Liver (tissue), 9 donors: Measurements from ENCODE around the gene PRPF19. TPM values are rescaled to one million over a fixed set of nuclear protein-coding genes. Genes with fewer than 3 reads are reported as not detected.

ENCODE experiments used
- DNase-seq: peaks from one replicate; pipeline ENCODE4 v3.0.0-alpha.2; 2017; ENCODE audit warnings: low spot score
- H3K27ac ChIP-seq, 2 donors: one replicate each; pipeline ENCODE4 v1.7.0; 2013; ENCODE audit warnings: inconsistent platforms in 2 of 2, low read length in 2 of 2, control low read depth in 1 of 2, low read depth in 1 of 2, mild to moderate bottlenecking in 1 of 2
- H3K27me3 ChIP-seq, 4 donors: one replicate each; pipeline versions ENCODE4 v1.6.1 to v1.7.0; 2013; ENCODE audit warnings: low read length in 3 of 4, inconsistent platforms in 1 of 4, mild to moderate bottlenecking in 1 of 4, moderate library complexity in 1 of 4; ENCODE audit not compliant: control insufficient read depth in 4 of 4, insufficient read depth in 4 of 4
- H3K36me3 ChIP-seq, 4 donors: one replicate each; pipeline versions ENCODE4 v1.6.1 to v1.7.0; 2013; ENCODE audit warnings: low read length in 3 of 4, mild to moderate bottlenecking in 3 of 4, low read depth in 1 of 4, moderate library complexity in 1 of 4; ENCODE audit not compliant: control insufficient read depth in 4 of 4, insufficient read depth in 3 of 4
- H3K4me1 ChIP-seq, 4 donors: one replicate each; pipeline versions ENCODE4 v1.6.1 to v1.7.0; 2013; ENCODE audit warnings: low read length in 3 of 4, mild to moderate bottlenecking in 3 of 4, moderate library complexity in 1 of 4; ENCODE audit not compliant: control insufficient read depth in 4 of 4, insufficient read depth in 4 of 4
- H3K4me3 ChIP-seq, 3 donors: one replicate each; pipeline versions ENCODE4 v1.6.1 to v1.7.0; 2013; ENCODE audit warnings: low read length in 3 of 3, control low read depth in 1 of 3, low read depth in 1 of 3, mild to moderate bottlenecking in 1 of 3
- H3K9ac ChIP-seq, 2 donors: one replicate each; pipeline ENCODE4 v1.7.0; 2013; ENCODE audit warnings: low read length in 2 of 2, mild to moderate bottlenecking in 2 of 2, moderate library complexity in 2 of 2, control low read depth in 1 of 2, low read depth in 1 of 2
- H3K9me3 ChIP-seq, 4 donors: one replicate each; pipeline versions ENCODE4 v1.6.1 to v1.7.0; 2013; ENCODE audit warnings: low read length in 3 of 4; ENCODE audit not compliant: control insufficient read depth in 4 of 4
- EGR1 ChIP-seq, 2 donors: IDR thresholded peaks; 2 replicates each; pipeline ENCODE4 v1.6.1; 2016 to 2018; ENCODE audit warnings: antibody characterized with exemption in 2 of 2, low read depth in 2 of 2
- FOXA1 ChIP-seq: IDR thresholded peaks from 2 replicates; pipeline ENCODE4 v1.6.1; 2016; ENCODE audit warnings: antibody characterized with exemption
- FOXA2 ChIP-seq: IDR thresholded peaks from 2 replicates; pipeline ENCODE4 v1.6.1; 2016; ENCODE audit warnings: antibody characterized with exemption
- GABPA ChIP-seq, 2 donors: IDR thresholded peaks in 1 of 2; conservative IDR thresholded peaks in 1 of 2; 2 replicates each; pipeline ENCODE4 v1.6.1; 2016; ENCODE audit warnings: antibody characterized with exemption in 2 of 2, mild to moderate bottlenecking in 1 of 2, moderate library complexity in 1 of 2
- HNF4A ChIP-seq, 2 donors: conservative IDR thresholded peaks; 2 replicates each; pipeline ENCODE4 v1.6.1; 2016; ENCODE audit warnings: antibody characterized with exemption in 2 of 2, mild to moderate bottlenecking in 2 of 2
- HNF4G ChIP-seq: IDR thresholded peaks from 2 replicates; pipeline ENCODE4 v1.6.1; 2016; ENCODE audit warnings: antibody characterized with exemption
- JUND ChIP-seq, 2 donors: IDR thresholded peaks; 2 replicates each; pipeline ENCODE4 v1.6.1; 2016; ENCODE audit warnings: antibody characterized with exemption in 2 of 2
- NR2F2 ChIP-seq: IDR thresholded peaks from 2 replicates; pipeline ENCODE4 v1.6.1; 2016; ENCODE audit warnings: antibody characterized with exemption
- RAD21 ChIP-seq, 2 donors: IDR thresholded peaks; 2 replicates each; pipeline ENCODE4 v1.6.1; 2016; ENCODE audit warnings: antibody characterized with exemption in 2 of 2, mild to moderate bottlenecking in 2 of 2
- RXRA ChIP-seq, 2 donors: IDR thresholded peaks; 2 replicates each; pipeline ENCODE4 v1.6.1; 2017 to 2018; ENCODE audit warnings: antibody characterized with exemption in 2 of 2, mild to moderate bottlenecking in 1 of 2
- SP1 ChIP-seq: IDR thresholded peaks from 2 replicates; pipeline ENCODE4 v1.6.1; 2018; ENCODE audit warnings: antibody characterized with exemption, mild to moderate bottlenecking
- TAF1 ChIP-seq: conservative IDR thresholded peaks from 2 replicates; pipeline ENCODE4 v1.6.1; 2016; ENCODE audit warnings: antibody characterized with exemption, mild to moderate bottlenecking
- YY1 ChIP-seq: IDR thresholded peaks from 2 replicates; pipeline ENCODE4 v1.6.1; 2016; ENCODE audit warnings: antibody characterized with exemption, mild to moderate bottlenecking
- WGBS: extraction: QIAGEN DNeasy Blood & Tissue Kit; methylation state at CpG from one replicate; pipeline ENCODE4 v1.1.7; 2013; 5-methylcytosine and 5-hydroxymethylcytosine counted together
- polyA plus RNA-seq, 2 donors: library from polyadenylated mRNA; stranded (reverse) in 1 of 2; unstranded in 1 of 2; fragments of 200-250 nt in 1 of 2; fragments of >200 nt in 1 of 2; fragmentation: Nextera tagmentation in 1 of 2; extraction: Ambion mirVana in 1 of 2; gene quantifications; one replicate each; pipeline versions ENCODE4 v1.2.1 to v1.2.3, GENCODE V29; 2013 to 2015
- total RNA-seq, 2 donors: library from RNA; depleted of rRNA; stranded (reverse); fragments of >200 nt; gene quantifications; one replicate each; pipeline ENCODE4 v1.2.3, GENCODE V29; 2014
- TF ChIP-seq, protein P1 (sequence below): IDR thresholded peaks from 2 replicates; pipeline ENCODE4 v1.6.1; 2016; ENCODE audit warnings: antibody characterized with exemption
- TF ChIP-seq, protein P2 (sequence below): fragments of 150-350 bp; IDR thresholded peaks from 2 replicates; pipeline ENCODE4 v1.5.1; 2017; ENCODE audit warnings: improper control_type of control experiment, low read depth, low read length; ENCODE audit not compliant: missing input control
- TF ChIP-seq, protein P3 (sequence below): IDR thresholded peaks from 2 replicates; pipeline ENCODE4 v1.6.1; 2016; ENCODE audit warnings: antibody characterized with exemption
- TF ChIP-seq, protein P4 (sequence below): IDR thresholded peaks from 2 replicates; pipeline ENCODE4 v1.6.1; 2016; ENCODE audit warnings: antibody characterized with exemption
- TF ChIP-seq, protein P5 (sequence below): IDR thresholded peaks from 2 replicates; pipeline ENCODE4 v1.6.1; 2016; ENCODE audit warnings: antibody characterized with exemption, mild to moderate bottlenecking
- donor health status: healthy.
- donor health status: healthy.
- donor health status: healthy.
- donor health status: healthy.
- donor health status: healthy.

Gene PRPF19
- total and polyA plus RNA-seq, 4 donors: 25.4 to 57.1 (median 40.4) TPM

DNA sequence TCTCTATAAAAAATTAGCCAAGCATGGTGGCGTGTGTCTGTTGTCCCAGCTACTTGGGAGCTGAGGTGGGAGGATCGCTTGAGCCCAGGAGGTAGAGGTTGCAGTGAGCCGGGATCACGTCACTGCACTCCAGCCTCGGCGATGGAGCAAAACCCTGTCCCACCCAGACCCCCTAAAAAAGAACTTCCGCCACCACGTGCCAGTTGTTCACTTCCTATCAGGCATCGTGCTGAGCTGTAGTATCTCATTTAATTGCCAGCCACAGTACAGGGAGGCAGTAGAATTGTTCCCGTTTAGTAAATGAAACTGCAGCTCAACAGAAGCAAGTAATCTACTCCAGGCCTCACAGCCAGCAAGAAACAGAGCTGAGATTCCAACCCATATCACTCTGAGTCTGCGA is 14.9 kb upstream of the PRPF19 start:
- peaks cover 5 to 13% (median 5%) of the 10 kb centered on the region in 4 donors for H3K4me1 ChIP-seq
- peaks cover 8 to 32% (median 18%) of the 10 kb centered on the region in 4 donors for H3K36me3 ChIP-seq
- no peak overlapping the region for H3K9ac ChIP-seq
- no peak overlapping the region for H3K4me3 ChIP-seq
- WGBS: 96% methylated on average over 11 of the region's 11 CpGs
- TF ChIP-seq EGR1 (IDR thresholded peaks at IDR 0.05; ENCODE audit: low read depth in 2 of 2) (no peak), RAD21 (IDR thresholded peaks at IDR 0.05) (no peak), FOXA2 (no peak), NR2F2 (no peak), SP1 (no peak), FOXA1 (no peak), HNF4G (no peak), RXRA (IDR thresholded peaks at IDR 0.05) (no peak), JUND (IDR thresholded peaks at IDR 0.05) (no peak)
- TF ChIP-seq, protein P1, sequence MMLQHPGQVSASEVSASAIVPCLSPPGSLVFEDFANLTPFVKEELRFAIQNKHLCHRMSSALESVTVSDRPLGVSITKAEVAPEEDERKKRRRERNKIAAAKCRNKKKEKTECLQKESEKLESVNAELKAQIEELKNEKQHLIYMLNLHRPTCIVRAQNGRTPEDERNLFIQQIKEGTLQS: no peak
- TF ChIP-seq, protein P2, sequence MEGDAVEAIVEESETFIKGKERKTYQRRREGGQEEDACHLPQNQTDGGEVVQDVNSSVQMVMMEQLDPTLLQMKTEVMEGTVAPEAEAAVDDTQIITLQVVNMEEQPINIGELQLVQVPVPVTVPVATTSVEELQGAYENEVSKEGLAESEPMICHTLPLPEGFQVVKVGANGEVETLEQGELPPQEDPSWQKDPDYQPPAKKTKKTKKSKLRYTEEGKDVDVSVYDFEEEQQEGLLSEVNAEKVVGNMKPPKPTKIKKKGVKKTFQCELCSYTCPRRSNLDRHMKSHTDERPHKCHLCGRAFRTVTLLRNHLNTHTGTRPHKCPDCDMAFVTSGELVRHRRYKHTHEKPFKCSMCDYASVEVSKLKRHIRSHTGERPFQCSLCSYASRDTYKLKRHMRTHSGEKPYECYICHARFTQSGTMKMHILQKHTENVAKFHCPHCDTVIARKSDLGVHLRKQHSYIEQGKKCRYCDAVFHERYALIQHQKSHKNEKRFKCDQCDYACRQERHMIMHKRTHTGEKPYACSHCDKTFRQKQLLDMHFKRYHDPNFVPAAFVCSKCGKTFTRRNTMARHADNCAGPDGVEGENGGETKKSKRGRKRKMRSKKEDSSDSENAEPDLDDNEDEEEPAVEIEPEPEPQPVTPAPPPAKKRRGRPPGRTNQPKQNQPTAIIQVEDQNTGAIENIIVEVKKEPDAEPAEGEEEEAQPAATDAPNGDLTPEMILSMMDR: no peak
- TF ChIP-seq, protein P3, sequence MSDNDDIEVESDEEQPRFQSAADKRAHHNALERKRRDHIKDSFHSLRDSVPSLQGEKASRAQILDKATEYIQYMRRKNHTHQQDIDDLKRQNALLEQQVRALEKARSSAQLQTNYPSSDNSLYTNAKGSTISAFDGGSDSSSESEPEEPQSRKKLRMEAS: no peak
- no peak overlapping the region for H3K27ac ChIP-seq
- H3K27me3 ChIP-seq: peaks cover 0 to 6% (median 0%) of the 10 kb centered on the region in 4 donors
- no peak for DNase-seq
- no peaks in the 10 kb centered on the region for H3K9me3 ChIP-seq

DNA sequence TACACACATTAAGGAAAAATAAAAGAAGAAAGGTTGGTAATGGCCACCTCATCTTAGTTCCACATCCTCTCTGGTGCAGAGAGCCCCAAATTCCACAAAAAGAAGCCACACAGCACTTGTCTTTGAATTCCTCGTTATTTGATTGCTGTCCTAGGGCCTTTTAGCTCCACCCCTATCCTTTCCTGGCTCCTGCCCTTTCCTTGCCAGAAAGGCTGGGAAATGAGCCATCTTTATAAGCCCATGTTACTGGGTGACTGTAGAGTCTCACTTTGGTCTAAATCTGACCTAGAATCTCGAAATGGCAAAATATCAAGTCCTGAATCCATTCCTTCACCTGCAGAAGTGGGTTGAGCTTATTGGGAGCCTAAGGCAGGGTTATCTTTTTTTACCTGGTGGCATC is 13.6 kb upstream of the PRPF19 start:
- no peak overlapping the region for H3K4me3 ChIP-seq
- no peak overlapping the region for H3K27ac ChIP-seq
- H3K9ac ChIP-seq: no peak overlapping the region
- H3K36me3 ChIP-seq: peaks cover 8 to 32% (median 18%) of the 10 kb centered on the region in 4 donors
- H3K9me3 ChIP-seq: no peaks in the 10 kb centered on the region
- H3K27me3 ChIP-seq: no peaks in the 10 kb centered on the region
- peaks cover 5 to 18% (median 10%) of the 10 kb centered on the region in 4 donors for H3K4me1 ChIP-seq
- DNase-seq: no peak
- TF ChIP-seq, protein P2: no peak
- TF ChIP-seq JUND (IDR thresholded peaks at IDR 0.05) (no peak), SP1 (no peak), RXRA (IDR thresholded peaks at IDR 0.05) (no peak), RAD21 (IDR thresholded peaks at IDR 0.05) (no peak), TAF1 (no peak), EGR1 (IDR thresholded peaks at IDR 0.05; ENCODE audit: low read depth in 2 of 2) (no peak), HNF4A (conservative IDR thresholded peaks at IDR 0.05) (no peak), GABPA (IDR thresholded peaks at IDR 0.05 in 1 of 2, conservative IDR thresholded peaks at IDR 0.05 in 1 of 2) (no peak), FOXA1 (no peak), HNF4G (no peak), FOXA2 (no peak), YY1 (no peak), NR2F2 (no peak)
- TF ChIP-seq, protein P1: no peak
- TF ChIP-seq, protein P4, sequence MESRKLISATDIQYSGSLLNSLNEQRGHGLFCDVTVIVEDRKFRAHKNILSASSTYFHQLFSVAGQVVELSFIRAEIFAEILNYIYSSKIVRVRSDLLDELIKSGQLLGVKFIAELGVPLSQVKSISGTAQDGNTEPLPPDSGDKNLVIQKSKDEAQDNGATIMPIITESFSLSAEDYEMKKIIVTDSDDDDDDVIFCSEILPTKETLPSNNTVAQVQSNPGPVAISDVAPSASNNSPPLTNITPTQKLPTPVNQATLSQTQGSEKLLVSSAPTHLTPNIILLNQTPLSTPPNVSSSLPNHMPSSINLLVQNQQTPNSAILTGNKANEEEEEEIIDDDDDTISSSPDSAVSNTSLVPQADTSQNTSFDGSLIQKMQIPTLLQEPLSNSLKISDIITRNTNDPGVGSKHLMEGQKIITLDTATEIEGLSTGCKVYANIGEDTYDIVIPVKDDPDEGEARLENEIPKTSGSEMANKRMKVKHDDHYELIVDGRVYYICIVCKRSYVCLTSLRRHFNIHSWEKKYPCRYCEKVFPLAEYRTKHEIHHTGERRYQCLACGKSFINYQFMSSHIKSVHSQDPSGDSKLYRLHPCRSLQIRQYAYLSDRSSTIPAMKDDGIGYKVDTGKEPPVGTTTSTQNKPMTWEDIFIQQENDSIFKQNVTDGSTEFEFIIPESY: no peak
- TF ChIP-seq, protein P5, sequence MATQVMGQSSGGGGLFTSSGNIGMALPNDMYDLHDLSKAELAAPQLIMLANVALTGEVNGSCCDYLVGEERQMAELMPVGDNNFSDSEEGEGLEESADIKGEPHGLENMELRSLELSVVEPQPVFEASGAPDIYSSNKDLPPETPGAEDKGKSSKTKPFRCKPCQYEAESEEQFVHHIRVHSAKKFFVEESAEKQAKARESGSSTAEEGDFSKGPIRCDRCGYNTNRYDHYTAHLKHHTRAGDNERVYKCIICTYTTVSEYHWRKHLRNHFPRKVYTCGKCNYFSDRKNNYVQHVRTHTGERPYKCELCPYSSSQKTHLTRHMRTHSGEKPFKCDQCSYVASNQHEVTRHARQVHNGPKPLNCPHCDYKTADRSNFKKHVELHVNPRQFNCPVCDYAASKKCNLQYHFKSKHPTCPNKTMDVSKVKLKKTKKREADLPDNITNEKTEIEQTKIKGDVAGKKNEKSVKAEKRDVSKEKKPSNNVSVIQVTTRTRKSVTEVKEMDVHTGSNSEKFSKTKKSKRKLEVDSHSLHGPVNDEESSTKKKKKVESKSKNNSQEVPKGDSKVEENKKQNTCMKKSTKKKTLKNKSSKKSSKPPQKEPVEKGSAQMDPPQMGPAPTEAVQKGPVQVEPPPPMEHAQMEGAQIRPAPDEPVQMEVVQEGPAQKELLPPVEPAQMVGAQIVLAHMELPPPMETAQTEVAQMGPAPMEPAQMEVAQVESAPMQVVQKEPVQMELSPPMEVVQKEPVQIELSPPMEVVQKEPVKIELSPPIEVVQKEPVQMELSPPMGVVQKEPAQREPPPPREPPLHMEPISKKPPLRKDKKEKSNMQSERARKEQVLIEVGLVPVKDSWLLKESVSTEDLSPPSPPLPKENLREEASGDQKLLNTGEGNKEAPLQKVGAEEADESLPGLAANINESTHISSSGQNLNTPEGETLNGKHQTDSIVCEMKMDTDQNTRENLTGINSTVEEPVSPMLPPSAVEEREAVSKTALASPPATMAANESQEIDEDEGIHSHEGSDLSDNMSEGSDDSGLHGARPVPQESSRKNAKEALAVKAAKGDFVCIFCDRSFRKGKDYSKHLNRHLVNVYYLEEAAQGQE: no peak
- TF ChIP-seq, protein P3: no peak
- WGBS: 76% methylated on average over 2 of the region's 2 CpGs
